Coronary artery (tissue), 2 donors: Measurements from ENCODE around the gene PHF2.

Experiments used
- DNase-seq: peaks from one replicate; pipeline ENCODE4 v3.0.0-alpha.2; 2017; ENCODE audit warnings: low spot score
- H3K27ac ChIP-seq, 2 donors: fragments of 200-600 bp; sonication (generic); one replicate each; pipeline ENCODE4 v1.5.1; 2016 to 2019
- H3K4me3 ChIP-seq: fragments of 200-600 bp; sonication (generic); 2 replicates; pipeline ENCODE4 v1.5.1; 2016; ENCODE audit warnings: mild to moderate bottlenecking, moderate library complexity
- TF ChIP-seq, protein P1 (sequence below): fragments of 200-600 bp; sonication (generic); IDR thresholded peaks from one replicate; pipeline ENCODE4 v1.5.1; 2019; ENCODE audit warnings: antibody characterized with exemption

The PHF2 gene

DNA sequence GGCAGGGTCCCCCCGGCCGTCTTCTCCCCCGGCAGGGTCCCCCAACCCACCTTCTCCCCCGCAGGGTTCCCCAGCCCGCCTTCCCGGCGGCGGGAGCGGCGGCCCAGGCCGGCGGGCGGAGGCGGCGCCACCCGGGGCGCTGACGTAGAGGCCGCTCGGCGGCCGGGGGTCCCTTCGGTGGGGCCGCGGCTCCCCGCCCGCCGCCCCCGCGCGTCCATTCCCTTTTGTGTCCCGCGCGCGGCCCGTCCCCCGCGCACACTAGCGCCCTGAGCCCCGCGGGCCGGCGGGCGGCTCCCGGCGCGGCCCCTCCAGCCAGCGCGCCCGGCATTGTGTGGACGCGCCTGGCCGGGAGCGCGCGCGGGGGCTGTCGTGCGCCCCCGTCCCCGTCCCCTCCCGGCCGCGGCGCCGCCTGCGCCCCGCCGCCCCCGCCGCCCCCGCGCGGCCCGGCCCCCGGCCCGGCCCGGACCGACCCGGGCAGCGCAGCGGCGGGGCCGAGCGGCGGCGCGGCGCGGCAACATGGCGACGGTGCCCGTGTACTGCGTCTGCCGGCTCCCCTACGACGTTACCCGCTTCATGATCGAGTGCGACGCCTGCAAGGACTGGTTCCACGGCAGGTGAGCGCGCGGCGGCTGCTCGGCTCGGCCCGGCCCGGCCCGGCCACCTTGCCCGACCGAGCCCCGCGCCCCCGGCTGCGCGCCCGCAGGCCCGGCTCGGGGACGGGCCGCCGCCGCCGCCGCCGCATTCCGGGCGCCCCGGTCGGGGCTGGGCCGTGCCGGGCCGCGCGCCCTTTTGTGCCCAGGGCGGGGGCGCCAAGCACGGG is at the start of gene PHF2:
PHF2 (plus strand) TSS at position 327 of the 820 bp plus-strand sequence; CDS start at position 517, 190 bp downstream.
- Histone ChIP-seq H3K27ac (peak within 1 kb of the TSS; percentile 89 to 97), H3K4me3 (peak within 1 kb of the TSS; percentile 85)
- TF ChIP-seq, protein P1, sequence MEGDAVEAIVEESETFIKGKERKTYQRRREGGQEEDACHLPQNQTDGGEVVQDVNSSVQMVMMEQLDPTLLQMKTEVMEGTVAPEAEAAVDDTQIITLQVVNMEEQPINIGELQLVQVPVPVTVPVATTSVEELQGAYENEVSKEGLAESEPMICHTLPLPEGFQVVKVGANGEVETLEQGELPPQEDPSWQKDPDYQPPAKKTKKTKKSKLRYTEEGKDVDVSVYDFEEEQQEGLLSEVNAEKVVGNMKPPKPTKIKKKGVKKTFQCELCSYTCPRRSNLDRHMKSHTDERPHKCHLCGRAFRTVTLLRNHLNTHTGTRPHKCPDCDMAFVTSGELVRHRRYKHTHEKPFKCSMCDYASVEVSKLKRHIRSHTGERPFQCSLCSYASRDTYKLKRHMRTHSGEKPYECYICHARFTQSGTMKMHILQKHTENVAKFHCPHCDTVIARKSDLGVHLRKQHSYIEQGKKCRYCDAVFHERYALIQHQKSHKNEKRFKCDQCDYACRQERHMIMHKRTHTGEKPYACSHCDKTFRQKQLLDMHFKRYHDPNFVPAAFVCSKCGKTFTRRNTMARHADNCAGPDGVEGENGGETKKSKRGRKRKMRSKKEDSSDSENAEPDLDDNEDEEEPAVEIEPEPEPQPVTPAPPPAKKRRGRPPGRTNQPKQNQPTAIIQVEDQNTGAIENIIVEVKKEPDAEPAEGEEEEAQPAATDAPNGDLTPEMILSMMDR = no peak
- peak; percentile 59 for DNase-seq

GRCh38 chr9:93531374-93531773 is 45.0 kb upstream of the PHF2 start:
- Histone ChIP-seq H3K4me3 (no peak overlapping the region), H3K27ac (no peak overlapping the region)
- DNase-seq = no peak
- TF ChIP-seq, protein P1 = no peak

DNA sequence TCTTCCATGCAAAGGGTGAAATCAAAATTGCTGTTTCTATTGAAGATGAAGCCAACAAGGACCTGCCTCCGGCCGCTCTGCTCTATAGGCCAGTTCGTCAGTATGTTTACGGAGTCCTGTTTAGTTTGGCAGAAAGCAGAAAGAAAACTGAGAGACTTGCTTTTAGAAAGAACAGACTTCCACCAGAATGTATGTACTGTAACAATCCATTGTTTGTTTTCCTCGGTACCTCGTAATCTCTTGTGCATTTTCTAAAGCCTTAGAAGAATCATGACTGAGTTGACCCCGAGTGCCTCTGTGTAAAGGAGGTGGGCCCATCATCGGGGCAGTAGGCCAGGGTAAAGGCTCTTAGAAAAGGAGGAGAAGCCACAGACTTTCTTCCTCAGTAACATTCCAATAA is 44.2 kb upstream of the PHF2 start:
- H3K27ac ChIP-seq = no peak overlapping the region
- no peak for DNase-seq
- TF ChIP-seq, protein P1 = no peak
- H3K4me3 ChIP-seq = no peak overlapping the region

DNA sequence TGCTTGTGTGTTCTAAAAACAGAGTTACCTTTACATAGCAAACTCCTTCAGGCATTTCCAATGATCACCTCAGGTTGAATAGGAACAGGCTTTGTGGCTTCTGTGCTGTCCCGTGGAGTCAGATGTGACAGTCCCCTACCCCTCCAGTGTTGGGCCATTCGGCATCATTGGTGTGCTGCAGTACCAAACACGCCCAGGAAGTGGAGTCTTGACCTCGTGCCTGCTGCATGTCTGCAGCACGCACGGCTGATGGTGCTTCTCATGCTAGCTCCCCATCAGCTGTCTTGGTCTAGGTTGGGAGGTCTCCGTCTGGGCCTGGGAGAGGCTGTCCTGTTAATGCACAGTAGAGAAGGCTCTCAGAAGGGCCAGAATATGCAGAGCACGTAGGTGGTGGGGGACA is 42.5 kb upstream of the PHF2 start:
- Histone ChIP-seq H3K27ac (no peak overlapping the region), H3K4me3 (no peak overlapping the region)
- DNase-seq = no peak
- TF ChIP-seq, protein P1 = no peak

GRCh38 chr9:93536167-93536566 is 40.2 kb upstream of the PHF2 start:
- Histone ChIP-seq H3K27ac (no peak overlapping the region), H3K4me3 (no peak overlapping the region)
- no peak for DNase-seq
- TF ChIP-seq, protein P1 = no peak

DNA sequence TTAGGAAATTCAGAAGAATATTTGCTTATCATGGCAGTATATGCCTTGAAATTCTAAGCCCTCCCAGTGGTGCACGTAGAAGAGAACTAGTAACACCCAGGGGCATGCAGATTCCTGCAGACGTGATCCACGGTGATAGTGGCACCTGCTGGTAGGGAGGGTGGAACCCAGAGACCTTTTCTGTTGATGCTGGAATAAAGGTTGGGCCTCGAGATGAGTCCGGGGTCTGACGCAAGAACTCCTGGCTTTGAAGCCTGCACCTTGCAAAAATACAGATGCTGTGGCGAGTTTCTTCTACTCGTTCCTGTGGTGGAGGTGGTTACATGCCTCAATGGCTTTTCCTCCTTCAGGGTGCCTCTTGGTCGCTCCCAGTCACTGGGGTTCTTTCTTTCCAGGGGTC is 39.5 kb upstream of the PHF2 start:
- H3K4me3 ChIP-seq = no peak overlapping the region
- DNase-seq = no peak
- H3K27ac ChIP-seq = no peak overlapping the region
- TF ChIP-seq, protein P1 = no peak

DNA sequence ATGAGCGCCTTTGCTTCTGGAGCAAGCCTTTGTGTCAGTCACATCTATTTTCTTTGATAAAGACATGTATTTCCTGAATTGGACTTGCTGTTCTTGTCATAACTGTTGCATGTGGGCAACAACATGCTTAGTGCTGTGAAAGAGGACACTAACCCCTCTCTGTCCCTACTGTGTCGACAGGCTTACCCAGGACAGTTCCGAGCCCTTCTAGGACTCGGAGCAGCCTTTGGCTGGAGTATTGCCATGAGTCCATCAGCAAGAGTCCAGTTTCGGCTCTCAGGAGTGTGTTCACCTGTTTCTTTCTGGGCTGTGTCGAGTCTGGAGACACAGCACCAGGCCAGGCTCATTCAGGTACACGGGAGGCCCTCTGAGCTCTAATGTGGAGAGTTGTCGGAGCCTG is 36.1 kb upstream of the PHF2 start:
- Histone ChIP-seq H3K4me3 (no peak overlapping the region), H3K27ac (no peak overlapping the region)
- TF ChIP-seq, protein P1 = no peak
- DNase-seq = no peak
